WTC11 (cell line): Measurements from ENCODE around the gene GBF1.

Experiments used
- RELA ChIP-seq: sonication (generic); formaldehyde crosslinking; IDR thresholded peaks from 2 replicates; pipeline ENCODE4 v1.8.1; 2022; ENCODE audit warnings: missing genetic modification reagents, mild to moderate bottlenecking, borderline replicate concordance
- TCF7 ChIP-seq: sonication (generic); formaldehyde crosslinking; IDR thresholded peaks from 2 replicates; pipeline ENCODE4 v1.8.0; 2022; ENCODE audit warnings: mild to moderate bottlenecking, low read depth, missing genetic modification reagents, moderate library complexity
- ZNF138 ChIP-seq: sonication (generic); formaldehyde crosslinking; conservative IDR thresholded peaks from 2 replicates; pipeline ENCODE4 v1.8.1; 2022; ENCODE audit warnings: mild to moderate bottlenecking, moderate library complexity, missing genetic modification reagents
- ZNF317 ChIP-seq: sonication (generic); formaldehyde crosslinking; IDR thresholded peaks from 2 replicates; pipeline ENCODE4 v1.8.1; 2023; ENCODE audit warnings: low read depth, mild to moderate bottlenecking, moderate library complexity, missing genetic modification reagents, borderline replicate concordance
- TF ChIP-seq, protein P1 (sequence below): fragments of 200-600 bp; IDR thresholded peaks from 2 replicates; pipeline ENCODE4 v1.8.0; 2022; ENCODE audit warnings: antibody characterized with exemption
- TF ChIP-seq, protein P2 (sequence below): sonication (generic); formaldehyde crosslinking; IDR thresholded peaks from 2 replicates; pipeline ENCODE4 v1.8.0; 2022; ENCODE audit warnings: mild to moderate bottlenecking, missing genetic modification reagents

DNA sequence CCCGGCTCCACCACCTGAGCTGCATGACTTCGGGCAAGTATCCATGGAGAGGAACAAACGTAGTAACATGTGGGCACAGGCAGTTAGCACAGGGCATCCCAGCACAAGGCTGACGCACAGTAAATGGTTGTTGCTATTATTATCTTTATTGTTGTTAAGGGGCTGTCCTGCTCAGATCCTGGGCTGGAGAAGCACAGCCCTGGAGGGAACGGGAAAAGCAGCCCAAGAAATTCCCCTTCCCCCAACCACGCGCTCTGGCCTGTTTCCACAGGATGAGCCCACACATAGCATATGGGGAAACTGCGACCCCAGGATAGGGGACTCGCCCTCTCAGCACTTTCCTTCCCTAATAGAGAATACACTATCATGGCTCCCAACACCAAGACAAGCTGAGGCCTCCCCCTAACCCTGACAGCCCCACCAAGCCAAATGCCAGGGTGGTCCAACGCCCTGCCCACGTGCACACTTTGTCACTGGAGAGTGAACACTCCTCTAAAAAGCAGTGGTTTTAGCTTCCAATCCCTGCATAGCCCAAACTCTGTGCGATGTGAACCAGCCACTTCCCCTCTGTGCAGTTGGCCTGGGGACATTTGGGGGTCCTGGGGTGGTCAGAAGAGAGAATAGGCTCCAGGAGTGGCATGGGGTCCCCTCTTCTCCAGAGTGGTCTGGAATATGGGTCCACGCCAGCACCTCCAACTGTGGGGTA is 162.2 kb downstream of the GBF1 start:
- TF ChIP-seq ZNF138 (CRISPR knock-in tag) (no peak), ZNF317 (no peak), TCF7 (CRISPR knock-in tag) (no peak), RELA (CRISPR knock-in tag) (no peak)
- TF ChIP-seq, protein P1, sequence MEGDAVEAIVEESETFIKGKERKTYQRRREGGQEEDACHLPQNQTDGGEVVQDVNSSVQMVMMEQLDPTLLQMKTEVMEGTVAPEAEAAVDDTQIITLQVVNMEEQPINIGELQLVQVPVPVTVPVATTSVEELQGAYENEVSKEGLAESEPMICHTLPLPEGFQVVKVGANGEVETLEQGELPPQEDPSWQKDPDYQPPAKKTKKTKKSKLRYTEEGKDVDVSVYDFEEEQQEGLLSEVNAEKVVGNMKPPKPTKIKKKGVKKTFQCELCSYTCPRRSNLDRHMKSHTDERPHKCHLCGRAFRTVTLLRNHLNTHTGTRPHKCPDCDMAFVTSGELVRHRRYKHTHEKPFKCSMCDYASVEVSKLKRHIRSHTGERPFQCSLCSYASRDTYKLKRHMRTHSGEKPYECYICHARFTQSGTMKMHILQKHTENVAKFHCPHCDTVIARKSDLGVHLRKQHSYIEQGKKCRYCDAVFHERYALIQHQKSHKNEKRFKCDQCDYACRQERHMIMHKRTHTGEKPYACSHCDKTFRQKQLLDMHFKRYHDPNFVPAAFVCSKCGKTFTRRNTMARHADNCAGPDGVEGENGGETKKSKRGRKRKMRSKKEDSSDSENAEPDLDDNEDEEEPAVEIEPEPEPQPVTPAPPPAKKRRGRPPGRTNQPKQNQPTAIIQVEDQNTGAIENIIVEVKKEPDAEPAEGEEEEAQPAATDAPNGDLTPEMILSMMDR, result no peak
- TF ChIP-seq, protein P2, sequence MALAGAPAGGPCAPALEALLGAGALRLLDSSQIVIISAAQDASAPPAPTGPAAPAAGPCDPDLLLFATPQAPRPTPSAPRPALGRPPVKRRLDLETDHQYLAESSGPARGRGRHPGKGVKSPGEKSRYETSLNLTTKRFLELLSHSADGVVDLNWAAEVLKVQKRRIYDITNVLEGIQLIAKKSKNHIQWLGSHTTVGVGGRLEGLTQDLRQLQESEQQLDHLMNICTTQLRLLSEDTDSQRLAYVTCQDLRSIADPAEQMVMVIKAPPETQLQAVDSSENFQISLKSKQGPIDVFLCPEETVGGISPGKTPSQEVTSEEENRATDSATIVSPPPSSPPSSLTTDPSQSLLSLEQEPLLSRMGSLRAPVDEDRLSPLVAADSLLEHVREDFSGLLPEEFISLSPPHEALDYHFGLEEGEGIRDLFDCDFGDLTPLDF (CRISPR knock-in tag), result no peak
